SU-DHL-6 (cell line): ENCODE measurements around the gene FKBP2.

Source experiments
- H2AFZ ChIP-seq: fragments of 200-600 bp; sonication (generic); 2 replicates; pipeline ENCODE4 v1.6.1; 2014; ENCODE audit warnings: low read depth, mild to moderate bottlenecking, moderate library complexity, mixed read lengths, antibody characterized with exemption, low read length; ENCODE audit not compliant: severe bottlenecking
- H3F3A ChIP-seq: fragments of 200-600 bp; shearing (Covaris generic); 2 replicates; pipeline ENCODE4 v1.6.0; 2016; ENCODE audit warnings: antibody characterized with exemption, mild to moderate bottlenecking; ENCODE audit not compliant: insufficient read depth
- H3K27ac ChIP-seq: fragments of 200-600 bp; sonication (generic); 2 replicates; pipeline ENCODE4 v1.5.1; 2016; ENCODE audit warnings: low read depth, mild to moderate bottlenecking, low read length, moderate library complexity, mixed read lengths
- H3K27me3 ChIP-seq: fragments of 200-600 bp; sonication (generic), shearing (Covaris generic); 2 replicates; pipeline ENCODE4 v1.6.0; 2014; ENCODE audit warnings: mild to moderate bottlenecking, low read length
- H3K36me3 ChIP-seq: fragments of 200-600 bp; sonication (generic); 2 replicates; pipeline ENCODE4 v1.6.1; 2014; ENCODE audit warnings: mild to moderate bottlenecking, low read length, mixed read lengths
- H3K4me2 ChIP-seq: fragments of 300-600, 200-600 bp; shearing (Covaris generic), sonication (generic); 2 replicates; pipeline ENCODE4 v1.6.0; 2014; ENCODE audit warnings: low read length, low read depth, mild to moderate bottlenecking; ENCODE audit not compliant: poor library complexity, severe bottlenecking
- H3K4me3 ChIP-seq: fragments of 200-600 bp; sonication (generic); 2 replicates; pipeline ENCODE4 v1.5.1; 2014; ENCODE audit warnings: antibody characterized with exemption, low read length, mild to moderate bottlenecking, mixed read lengths; ENCODE audit not compliant: insufficient read depth, poor library complexity, severe bottlenecking
- H3K79me2 ChIP-seq: fragments of 200-600 bp; sonication (generic); 2 replicates; pipeline ENCODE4 v1.6.1; 2014; ENCODE audit warnings: mild to moderate bottlenecking, low read length, moderate library complexity; ENCODE audit not compliant: insufficient read depth
- H3K9ac ChIP-seq: fragments of 200-600 bp; sonication (generic); 2 replicates; pipeline ENCODE4 v1.7.0; 2014; ENCODE audit warnings: mild to moderate bottlenecking, low read length
- H3K9me2 ChIP-seq: fragments of 200-600 bp; sonication (generic); replicated peaks from 2 replicates; pipeline ENCODE4 v1.6.1; 2014; ENCODE audit warnings: low read length; ENCODE audit not compliant: insufficient read depth
- H3K9me3 ChIP-seq: fragments of 200-600 bp; sonication (generic); 2 replicates; pipeline ENCODE4 v1.6.1; 2014; ENCODE audit warnings: low read length, mixed read lengths; ENCODE audit not compliant: insufficient read depth
- H4K20me1 ChIP-seq: fragments of 200-600 bp; sonication (generic); 2 replicates; pipeline ENCODE4 v1.6.1; 2014; ENCODE audit warnings: low read depth, mild to moderate bottlenecking, antibody characterized with exemption, low read length, moderate library complexity, mixed read lengths
- CTCF ChIP-seq: fragments of 200-600 bp; sonication (generic); IDR thresholded peaks from one replicate; pipeline ENCODE4 v1.5.1; 2017; ENCODE audit warnings: antibody characterized with exemption, mild to moderate bottlenecking, low read length, moderate library complexity; ENCODE audit not compliant: insufficient read depth, poor library complexity, severe bottlenecking
- EZH2phosphoT487 ChIP-seq: fragments of 200-600 bp; sonication (generic), shearing (Covaris generic); conservative IDR thresholded peaks from 2 replicates; pipeline ENCODE4 v1.6.1; 2018; ENCODE audit warnings: mild to moderate bottlenecking, antibody characterized with exemption, low read length, moderate library complexity, mixed read lengths

FKBP2 gene

GRCh38 chr11:64247729-64248531 lies 7.0 kb downstream of the FKBP2 start:
- TF ChIP-seq EZH2phosphoT487 (no peak), CTCF (no peak)
- H3K27me3 ChIP-seq = no peaks in the 10 kb centered on the region
- H3K9ac ChIP-seq = peak overlapping the region; percentile 59; the same call in 1 of the 2 replicates
- H3K9me2 ChIP-seq = no peaks in the 10 kb centered on the region
- no peaks in the 10 kb centered on the region for H4K20me1 ChIP-seq
- H3K4me3 ChIP-seq = peak overlapping the region; percentile 51
- no peak overlapping the region for H3K27ac ChIP-seq
- H3K4me2 ChIP-seq = peak overlapping the region; percentile 71
- no peaks in the 10 kb centered on the region for H3K36me3 ChIP-seq
- H3F3A ChIP-seq = peaks cover 40% of the 10 kb centered on the region
- H2AFZ ChIP-seq = peak overlapping the region; percentile 88
- peaks cover 24% of the 10 kb centered on the region for H3K79me2 ChIP-seq
- H3K9me3 ChIP-seq = no peaks in the 10 kb centered on the region

- peaks cover 24% of the 10 kb centered on the region for H3K79me2 ChIP-seq
- no peaks in the 10 kb centered on the region for H3K9me3 ChIP-seq
- H3K36me3 ChIP-seq = no peaks in the 10 kb centered on the region
- no peak overlapping the region for H2AFZ ChIP-seq
- H3K9me2 ChIP-seq = no peaks in the 10 kb centered on the region
- TF ChIP-seq EZH2phosphoT487 (no peak), CTCF (no peak)
- no peaks in the 10 kb centered on the region for H4K20me1 ChIP-seq
- peaks cover 36% of the 10 kb centered on the region for H3F3A ChIP-seq
- no peak overlapping the region for H3K4me3 ChIP-seq
- no peak overlapping the region for H3K4me2 ChIP-seq
- H3K27ac ChIP-seq = no peak overlapping the region
- no peak overlapping the region for H3K9ac ChIP-seq
- H3K27me3 ChIP-seq = no peaks in the 10 kb centered on the region
These were observed 7.7 kb downstream of the FKBP2 start for GRCh38 chr11:64248578-64248977.

GRCh38 chr11:64249038-64249437 lies 8.1 kb downstream of the FKBP2 start:
- TF ChIP-seq CTCF = no peak
- no peak for TF ChIP-seq EZH2phosphoT487
- Histone ChIP-seq H3K9me3 (no peaks in the 10 kb centered on the region), H3K4me2 (no peak overlapping the region), H3K4me3 (no peak overlapping the region), H3K9me2 (no peaks in the 10 kb centered on the region), H3F3A (peaks cover 31% of the 10 kb centered on the region), H3K27me3 (no peaks in the 10 kb centered on the region), H2AFZ (no peak overlapping the region), H3K36me3 (no peaks in the 10 kb centered on the region), H3K9ac (no peak overlapping the region), H3K79me2 (peaks cover 24% of the 10 kb centered on the region), H3K27ac (no peak overlapping the region), H4K20me1 (no peaks in the 10 kb centered on the region)
